Activated T-helper 1 cell treated with anti-CD3 and anti-CD28 coated beads, Interleukin-12 subunit alpha, Interleukin-12 subunit beta, Interleukin-2, Interleukin-4 antibody, amounts not matched to agents 30 ng/mL and 10 ng/mL and 1 ng/mL, durations not matched to agents 14 hours and 24 hours and 36 hours (primary cell): ENCODE data around the gene SRRM3. TPM values are rescaled to one million over a fixed set of nuclear protein-coding genes. Genes with fewer than 3 reads are reported as not detected.
"Not testable (repeated sequence)": the region's sequence is repeated elsewhere in the genome, so short reads cannot be mapped to it uniquely, and the experiment has no call there.

ENCODE experiments used
- DNase-seq: peaks from one replicate; pipeline ENCODE4 v3.0.0; 2021; ENCODE audit warnings: low spot score
- H3K27ac Mint-ChIP-seq: one replicate; pipeline ENCODE4 v1.8.0; 2021; ENCODE audit warnings: mild to moderate bottlenecking, mixed read lengths
- H3K27me3 Mint-ChIP-seq: one replicate; pipeline ENCODE4 v1.8.0; 2022; ENCODE audit warnings: mild to moderate bottlenecking, moderate library complexity, mixed read lengths; ENCODE audit not compliant: insufficient read depth
- H3K36me3 Mint-ChIP-seq: one replicate; pipeline ENCODE4 v1.8.0; 2021; ENCODE audit warnings: low read depth, mixed read lengths
- H3K4me1 Mint-ChIP-seq: one replicate; pipeline ENCODE4 v1.8.0; 2021; ENCODE audit warnings: low read depth, mixed read lengths
- H3K4me3 Mint-ChIP-seq: one replicate; pipeline ENCODE4 v1.8.0; 2021; ENCODE audit warnings: mild to moderate bottlenecking, moderate library complexity, mixed read lengths
- H3K9me3 Mint-ChIP-seq: one replicate; pipeline ENCODE4 v1.8.0; 2021; ENCODE audit warnings: mixed read lengths
- intact Hi-C: fragments of 100-400 bp; cut with micrococcal nuclease; formaldehyde crosslinking; loops from one replicate; pipeline ENCODE4 v1.15.1; 2024
- total RNA-seq: library from RNA; stranded (reverse); gene quantifications from 2 replicates; pipeline ENCODE4 v1.2.3, GENCODE V29; 2022

Gene SRRM3
- total RNA-seq, result not detected in 2 replicates

- Mint-ChIP-seq H3K27me3 (peaks cover 10% of the 10 kb centered on the region), H3K36me3 (no peaks in the 10 kb centered on the region), H3K27ac (no peak within 1 kb of the TSS), H3K4me3 (no peak within 1 kb of the TSS), H3K9me3 (no peaks in the 10 kb centered on the region), H3K4me1 (no peaks in the 10 kb centered on the region)
- peak; percentile 82 for DNase-seq
- intact Hi-C loops, result loop anchor here (1.0 to 5.0 kb wide), 2 partner anchors 35 to 116 kb away; no protein-coding TSS in a partner anchor
Observed at GRCh38 chr7:76201732-76202665, at the start of gene SRRM3. TSS of gene SRRM3 (plus strand) at chr7:76201896. CDS start at chr7:76235067, 33,171 bp downstream.

DNA sequence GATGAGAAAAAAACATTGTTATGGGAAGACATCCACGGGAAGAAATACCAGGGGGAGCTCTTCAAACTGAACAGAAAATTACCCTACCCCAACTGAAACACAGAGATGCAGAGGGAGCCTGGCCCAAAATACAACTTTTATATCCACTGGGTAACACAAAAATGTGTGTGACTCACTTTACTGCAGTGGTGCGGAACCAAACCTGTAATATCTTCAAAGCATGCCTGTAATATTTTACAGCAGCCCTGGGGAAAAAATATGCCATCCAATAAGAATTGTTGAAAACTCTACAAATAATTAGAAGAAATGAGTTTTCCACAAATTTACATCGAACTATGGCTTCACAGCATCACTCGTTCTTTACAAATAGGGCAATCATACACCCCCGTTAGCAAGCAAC is 49.8 kb upstream of the SRRM3 start:
- Mint-ChIP-seq H3K27me3 (no peaks in the 10 kb centered on the region), H3K4me3 (no peak overlapping the region)
- intact Hi-C loops, result no loop called here

DNA sequence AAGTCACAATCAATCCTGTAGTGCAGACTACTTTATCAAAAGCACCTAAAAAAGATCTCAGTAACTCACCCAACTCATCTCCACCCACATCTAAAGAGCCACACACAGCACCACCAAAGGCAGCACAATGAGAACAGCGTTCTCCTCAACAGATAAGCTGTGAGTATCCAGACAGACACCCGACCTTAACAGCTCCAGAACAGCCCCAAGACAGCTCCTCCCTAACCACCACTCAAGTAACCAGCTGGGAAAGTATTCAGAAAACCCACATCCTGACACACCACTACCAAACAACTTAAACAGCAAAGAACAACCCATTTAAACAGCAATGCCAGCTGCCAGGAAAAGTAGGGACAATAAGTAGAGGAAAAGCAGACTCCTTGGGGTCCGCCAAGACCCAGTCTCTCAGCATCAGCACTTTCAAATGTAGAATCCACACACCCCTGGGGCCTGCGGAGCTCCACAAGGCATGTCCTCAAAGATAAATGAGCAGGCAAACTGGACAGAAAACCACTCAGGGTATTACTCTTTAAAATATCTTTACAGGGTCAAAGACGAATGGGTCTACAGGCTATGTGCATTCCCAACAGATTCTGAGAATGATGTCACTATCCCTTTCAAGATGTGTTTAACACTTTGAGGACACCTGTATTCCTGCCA is 48.0 kb upstream of the SRRM3 start:
- not testable (repeated sequence) for H3K36me3 Mint-ChIP-seq, H3K9me3 Mint-ChIP-seq, H3K27me3 Mint-ChIP-seq, H3K4me3 Mint-ChIP-seq
- peak; percentile 44 for DNase-seq
- Mint-ChIP-seq H3K4me1 (peaks cover 30% of the 10 kb centered on the region), H3K27ac (peak overlapping the region; percentile 7)
- intact Hi-C loops, result loop anchor here (1.0 kb wide), 1 partner anchor 32 kb away; no protein-coding TSS in a partner anchor

More for the DNA sequence above, 49.8 kb upstream of the SRRM3 start:
- DNase-seq, result no peak
- H3K27ac Mint-ChIP-seq, result no peak overlapping the region
- H3K36me3 Mint-ChIP-seq, result no peaks in the 10 kb centered on the region
- no peaks in the 10 kb centered on the region for H3K9me3 Mint-ChIP-seq
- H3K4me1 Mint-ChIP-seq, result peaks cover 26% of the 10 kb centered on the region

GRCh38 chr7:76155938-76156337 is 45.8 kb upstream of the SRRM3 start:
- H3K4me3 Mint-ChIP-seq, result no peak overlapping the region
- H3K27me3 Mint-ChIP-seq, result no peaks in the 10 kb centered on the region
- H3K36me3 Mint-ChIP-seq, result no peaks in the 10 kb centered on the region
- H3K27ac Mint-ChIP-seq, result no peak overlapping the region
- intact Hi-C loops, result no loop called here
- no peak for DNase-seq
- peaks cover 26% of the 10 kb centered on the region for H3K4me1 Mint-ChIP-seq
- H3K9me3 Mint-ChIP-seq, result no peaks in the 10 kb centered on the region

DNA sequence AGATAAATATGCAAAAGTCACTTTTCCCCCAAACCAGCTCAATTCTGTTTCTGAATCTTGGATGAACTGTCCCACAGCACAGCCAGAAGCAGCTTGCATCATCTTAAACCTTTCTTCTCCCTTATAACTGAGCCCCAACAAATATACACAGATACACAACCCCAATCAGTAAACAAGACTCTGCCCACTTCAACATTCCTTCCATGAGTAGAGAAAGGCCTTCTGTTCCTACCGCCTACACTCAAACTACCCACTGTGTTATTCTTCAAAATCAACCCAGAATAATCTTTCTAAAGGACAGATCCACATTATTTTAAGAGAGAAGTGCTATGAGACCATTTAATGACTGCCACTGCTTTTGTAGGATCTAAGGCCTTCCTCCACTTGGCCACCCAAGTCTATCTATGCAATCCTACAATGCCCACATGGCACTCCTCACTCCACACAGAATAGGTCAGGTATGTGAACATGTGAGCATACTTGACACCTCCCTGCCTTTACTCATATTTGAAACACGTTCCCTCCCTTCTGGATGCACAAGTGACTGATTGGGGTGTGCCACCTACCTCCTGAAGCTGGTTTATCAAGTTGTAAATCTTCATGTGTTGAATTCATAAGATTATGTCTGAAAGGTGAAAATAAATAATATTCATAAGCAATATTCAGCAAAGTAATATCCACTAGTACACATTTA is 44.6 kb upstream of the SRRM3 start:
- not testable (repeated sequence) for H3K9me3 Mint-ChIP-seq, H3K4me3 Mint-ChIP-seq
- peaks cover 25% of the 10 kb centered on the region for H3K4me1 Mint-ChIP-seq

DNA sequence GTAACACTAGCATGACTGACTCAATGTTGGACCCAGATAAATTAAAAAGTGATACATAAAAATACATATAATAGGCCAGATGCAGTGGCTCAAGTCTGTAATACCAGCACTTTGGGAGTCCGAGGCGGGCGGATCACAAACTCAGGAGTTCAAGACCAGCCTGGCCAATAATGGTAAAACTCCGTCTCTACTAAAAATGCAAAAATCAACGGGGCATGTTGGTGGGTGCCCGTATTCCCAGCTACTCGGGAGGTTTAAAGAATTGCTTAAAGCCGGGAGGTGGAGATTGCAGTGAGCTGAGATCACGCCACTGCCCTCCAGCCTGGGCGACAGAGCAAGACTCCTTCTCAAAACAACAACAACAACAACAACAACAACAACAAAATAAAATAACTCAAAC is 43.3 kb upstream of the SRRM3 start:
- H3K4me3 Mint-ChIP-seq, intact Hi-C loops: not testable (repeated sequence)
- peaks cover 16% of the 10 kb centered on the region for H3K4me1 Mint-ChIP-seq

More for the DNA sequence above, 44.6 kb upstream of the SRRM3 start:
- H3K27ac Mint-ChIP-seq, intact Hi-C loops, DNase-seq, H3K27me3 Mint-ChIP-seq, H3K36me3 Mint-ChIP-seq: not testable (repeated sequence)

GRCh38 chr7:76162416-76163170 is 39.1 kb upstream of the SRRM3 start:
- H3K4me1 Mint-ChIP-seq, H3K4me3 Mint-ChIP-seq, H3K27me3 Mint-ChIP-seq, DNase-seq, intact Hi-C loops, H3K36me3 Mint-ChIP-seq, H3K9me3 Mint-ChIP-seq, H3K27ac Mint-ChIP-seq: not testable (repeated sequence)

More for the DNA sequence above, 43.3 kb upstream of the SRRM3 start:
- not testable (repeated sequence) for H3K27ac Mint-ChIP-seq, DNase-seq, H3K27me3 Mint-ChIP-seq, H3K9me3 Mint-ChIP-seq, H3K36me3 Mint-ChIP-seq

DNA sequence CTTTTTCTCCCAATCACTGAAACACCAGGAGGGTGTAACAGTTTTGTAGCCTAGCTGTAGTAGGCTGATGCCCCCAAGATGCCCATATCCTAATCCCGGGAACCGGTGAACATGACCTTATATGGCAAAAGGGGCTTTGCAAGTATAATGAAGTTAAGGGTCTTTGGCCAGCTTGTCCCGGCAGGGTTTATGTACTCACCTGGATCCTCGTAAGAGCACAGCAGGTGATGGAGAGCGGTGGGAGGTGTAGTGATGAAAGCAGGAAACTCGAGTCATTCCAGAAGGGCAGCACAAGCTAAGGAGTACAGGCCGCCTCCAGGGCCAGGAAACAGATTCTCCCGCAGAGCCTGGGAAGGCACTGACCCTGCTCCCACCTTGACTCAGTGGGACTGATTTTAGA is 37.9 kb upstream of the SRRM3 start:
- DNase-seq, H3K4me1 Mint-ChIP-seq, H3K4me3 Mint-ChIP-seq, H3K9me3 Mint-ChIP-seq, H3K27me3 Mint-ChIP-seq, H3K36me3 Mint-ChIP-seq, H3K27ac Mint-ChIP-seq, intact Hi-C loops: not testable (repeated sequence)

GRCh38 chr7:76165106-76165972 is 36.4 kb upstream of the SRRM3 start:
- H3K27ac Mint-ChIP-seq, result no peak overlapping the region
- DNase-seq, result no peak
- no peak overlapping the region for H3K4me3 Mint-ChIP-seq
- H3K9me3 Mint-ChIP-seq, result no peaks in the 10 kb centered on the region
- intact Hi-C loops, result no loop called here
- peaks cover 2% of the 10 kb centered on the region for H3K27me3 Mint-ChIP-seq
- H3K4me1 Mint-ChIP-seq, result peaks cover 9% of the 10 kb centered on the region
- H3K36me3 Mint-ChIP-seq, result no peaks in the 10 kb centered on the region

GRCh38 chr7:76165973-76166403 is 35.7 kb upstream of the SRRM3 start:
- intact Hi-C loops, result loop anchor here (1.0 to 2.0 kb wide), 7 partner anchors 12 to 638 kb away; partner anchors contain the start of gene MDH2

GRCh38 chr7:76166404-76167255 is 35.1 kb upstream of the SRRM3 start:
- Mint-ChIP-seq H3K4me1 (peaks cover 10% of the 10 kb centered on the region), H3K9me3 (no peaks in the 10 kb centered on the region), H3K27me3 (peaks cover 2% of the 10 kb centered on the region), H3K36me3 (no peaks in the 10 kb centered on the region), H3K27ac (peak overlapping the region; percentile 85), H3K4me3 (peak overlapping the region; percentile 85)
- peak; percentile 93 for DNase-seq
- intact Hi-C loops, result loop anchor here (1.0 to 2.0 kb wide), 7 partner anchors 12 to 638 kb away; partner anchors contain the start of gene MDH2

More at GRCh38 chr7:76165973-76166403, 35.7 kb upstream of the SRRM3 start:
- DNase-seq, result no peak
- Mint-ChIP-seq H3K9me3 (no peaks in the 10 kb centered on the region), H3K27me3 (peaks cover 2% of the 10 kb centered on the region), H3K4me1 (peaks cover 10% of the 10 kb centered on the region), H3K36me3 (no peaks in the 10 kb centered on the region), H3K4me3 (peak overlapping the region; percentile 85), H3K27ac (peak overlapping the region; percentile 85)
